Effector memory CD4-positive, alpha-beta T cell (primary cell): ENCODE data around the gene PRDM4.
"Not testable (repeated sequence)": the region's sequence is repeated elsewhere in the genome, so short reads cannot be mapped to it uniquely, and the experiment has no call there.

Source experiments
- DNase-seq, 3 donors: peaks; one replicate each; pipeline ENCODE4 v3.0.0-alpha.2; 2020
- H3K27ac ChIP-seq: 2 replicates; pipeline ENCODE4 v1.7.0; 2013; ENCODE audit warnings: mild to moderate bottlenecking, low read length, moderate library complexity; ENCODE audit not compliant: insufficient read depth, poor library complexity, severe bottlenecking
- H3K27me3 ChIP-seq: replicated peaks from 2 replicates; pipeline ENCODE4 v1.7.0; 2013; ENCODE audit warnings: mild to moderate bottlenecking, low read length; ENCODE audit not compliant: insufficient read depth, control insufficient read depth, poor library complexity, severe bottlenecking
- H3K36me3 ChIP-seq: 2 replicates; pipeline ENCODE4 v1.7.0; 2013; ENCODE audit warnings: mild to moderate bottlenecking, low read length, moderate library complexity; ENCODE audit not compliant: control insufficient read depth, insufficient read depth
- H3K4me1 ChIP-seq: 2 replicates; pipeline ENCODE4 v1.7.0; 2013; ENCODE audit warnings: low read length, mild to moderate bottlenecking; ENCODE audit not compliant: control insufficient read depth, insufficient read depth, poor library complexity, severe bottlenecking
- H3K4me3 ChIP-seq: 2 replicates; pipeline ENCODE4 v1.7.0; 2013; ENCODE audit warnings: low read length, low read depth, mild to moderate bottlenecking; ENCODE audit not compliant: insufficient read depth, poor library complexity, severe bottlenecking
- H3K9me3 ChIP-seq: 2 replicates; pipeline ENCODE4 v1.7.0; 2013; ENCODE audit warnings: mild to moderate bottlenecking, low read length, moderate library complexity; ENCODE audit not compliant: control insufficient read depth

PRDM4 gene

GRCh38 chr12:107736914-107737313 lies 24.0 kb downstream of the PRDM4 start:
- Histone ChIP-seq H3K4me1 (no peaks in the 10 kb centered on the region), H3K36me3 (peaks cover 62% of the 10 kb centered on the region), H3K4me3 (no peak overlapping the region), H3K9me3 (no peaks in the 10 kb centered on the region), H3K27me3 (no peaks in the 10 kb centered on the region), H3K27ac (no peak overlapping the region)
- no peak for DNase-seq

- H3K36me3 ChIP-seq: peaks cover 51% of the 10 kb centered on the region
- H3K9me3 ChIP-seq: no peaks in the 10 kb centered on the region
- H3K27ac ChIP-seq: no peak overlapping the region
- DNase-seq: no peak
- H3K4me3 ChIP-seq: no peak overlapping the region
- no peaks in the 10 kb centered on the region for H3K4me1 ChIP-seq
- no peaks in the 10 kb centered on the region for H3K27me3 ChIP-seq
Measured at GRCh38 chr12:107735763-107736162, 25.2 kb downstream of the PRDM4 start.

DNA sequence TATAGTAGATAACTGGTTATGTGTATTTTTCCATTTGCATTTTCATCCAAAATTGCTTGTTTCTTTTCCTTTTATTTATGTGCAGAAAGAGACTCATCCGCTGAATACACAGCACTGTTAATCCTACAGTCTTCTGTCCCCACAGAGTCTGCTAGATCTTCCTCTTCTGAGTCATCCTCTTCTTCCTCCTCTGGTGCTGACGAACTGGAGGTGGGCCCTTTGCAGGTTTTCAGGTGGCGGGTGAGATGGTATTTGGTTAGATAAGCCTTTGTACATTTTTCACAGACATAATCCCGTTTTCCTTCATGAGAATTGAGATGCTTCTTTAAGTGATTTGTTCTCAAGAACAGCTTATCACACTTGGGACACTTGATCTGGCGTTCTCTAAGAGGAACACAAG lies 26.8 kb downstream of the PRDM4 start:
- Histone ChIP-seq H3K27ac (no peak overlapping the region), H3K9me3 (no peaks in the 10 kb centered on the region), H3K4me3 (no peak overlapping the region), H3K4me1 (no peaks in the 10 kb centered on the region), H3K36me3 (peaks cover 39% of the 10 kb centered on the region), H3K27me3 (no peaks in the 10 kb centered on the region)
- no peak for DNase-seq

DNA sequence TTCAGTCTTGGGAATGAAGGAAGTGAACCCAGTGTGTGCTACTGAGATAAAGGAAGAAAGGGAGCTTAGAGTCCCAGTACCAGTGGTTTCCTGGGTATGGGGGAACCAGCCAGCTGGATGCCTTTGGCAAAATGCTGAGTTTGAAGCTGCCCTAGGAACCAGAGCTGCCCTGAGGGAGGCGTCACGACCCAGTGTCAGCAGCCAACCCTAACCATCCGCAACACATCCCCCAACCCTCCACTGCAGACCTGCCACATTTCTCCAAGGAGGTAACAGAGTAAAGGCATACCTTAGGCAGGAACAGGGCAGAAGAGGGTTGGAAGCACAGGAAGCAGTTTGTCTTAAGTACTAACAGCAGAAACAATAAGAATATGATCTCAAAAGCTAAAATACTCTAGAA lies 28.6 kb downstream of the PRDM4 start:
- DNase-seq: no peak
- no peak overlapping the region for H3K4me3 ChIP-seq
- no peaks in the 10 kb centered on the region for H3K27me3 ChIP-seq
- no peaks in the 10 kb centered on the region for H3K4me1 ChIP-seq
- no peaks in the 10 kb centered on the region for H3K9me3 ChIP-seq
- no peak overlapping the region for H3K27ac ChIP-seq
- H3K36me3 ChIP-seq: peaks cover 22% of the 10 kb centered on the region

GRCh38 chr12:107731366-107731765 lies 29.6 kb downstream of the PRDM4 start:
- Histone ChIP-seq H3K9me3 (no peaks in the 10 kb centered on the region), H3K4me3 (no peak overlapping the region), H3K27me3 (no peaks in the 10 kb centered on the region), H3K36me3 (peaks cover 13% of the 10 kb centered on the region), H3K27ac (no peak overlapping the region), H3K4me1 (no peaks in the 10 kb centered on the region)
- no peak for DNase-seq

DNA sequence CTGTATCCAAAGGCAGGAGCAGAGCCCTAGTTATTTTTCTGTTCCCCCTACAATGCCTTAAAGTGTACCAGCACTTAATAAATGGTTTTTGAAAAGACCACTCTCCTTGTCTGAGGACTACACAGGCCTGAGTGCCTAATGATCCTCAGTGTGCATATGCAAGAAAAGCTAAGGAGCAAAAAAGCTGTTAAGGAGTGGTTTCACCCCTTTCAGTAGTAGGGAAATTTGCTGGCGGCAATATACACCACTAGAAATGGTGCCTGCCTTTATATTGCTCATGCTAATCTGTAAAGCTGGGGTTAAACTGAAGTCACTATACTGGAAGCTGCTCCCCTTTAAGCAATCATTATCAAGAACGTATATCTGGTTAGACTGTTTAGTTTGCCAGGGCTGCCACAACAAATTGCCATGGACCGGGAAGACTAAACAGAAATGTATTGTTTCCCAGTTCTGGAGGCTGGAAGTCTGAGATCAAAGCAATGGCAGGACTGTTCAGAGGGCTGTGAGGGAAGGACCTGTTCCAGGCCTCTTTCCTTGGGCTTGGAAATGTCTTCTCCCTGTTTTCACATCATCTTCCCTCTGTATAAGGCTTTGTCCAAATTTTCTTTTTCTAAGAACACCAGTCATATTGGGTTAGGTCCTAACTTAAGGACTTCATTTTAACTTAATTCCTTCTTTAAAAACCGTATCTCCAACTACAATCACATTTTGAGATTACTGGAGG lies 30.2 kb downstream of the PRDM4 start:
- Histone ChIP-seq H3K9me3 (no peaks in the 10 kb centered on the region), H3K27ac (no peak overlapping the region), H3K4me3 (no peak overlapping the region), H3K4me1 (no peaks in the 10 kb centered on the region), H3K27me3 (no peaks in the 10 kb centered on the region), H3K36me3 (peaks cover 13% of the 10 kb centered on the region)
- no peak for DNase-seq

- H3K4me1 ChIP-seq, H3K4me3 ChIP-seq, H3K27ac ChIP-seq, H3K27me3 ChIP-seq, H3K9me3 ChIP-seq, DNase-seq, H3K36me3 ChIP-seq: not testable (repeated sequence)
Measured at GRCh38 chr12:107727742-107728141, 33.2 kb downstream of the PRDM4 start.

DNA sequence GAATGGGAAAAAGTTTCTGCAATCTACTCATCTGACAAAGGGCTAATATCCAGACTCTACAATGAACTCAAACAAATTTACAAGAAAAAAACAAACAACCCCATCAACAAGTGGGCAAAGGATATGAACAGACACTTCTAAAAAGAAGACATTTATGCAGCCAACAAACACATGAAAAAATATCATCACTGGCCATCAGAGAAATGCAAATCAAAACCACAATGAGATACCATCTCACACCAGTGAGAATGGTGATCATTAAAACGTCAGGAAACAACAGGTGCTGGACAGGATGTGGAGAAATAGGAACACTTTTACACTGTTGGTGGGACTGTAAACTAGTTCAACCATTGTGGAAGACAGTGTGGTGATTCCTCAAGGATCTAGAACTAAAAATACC lies 33.6 kb downstream of the PRDM4 start:
- not testable (repeated sequence) for H3K27ac ChIP-seq, H3K4me1 ChIP-seq, H3K36me3 ChIP-seq, H3K27me3 ChIP-seq, DNase-seq, H3K4me3 ChIP-seq, H3K9me3 ChIP-seq

DNA sequence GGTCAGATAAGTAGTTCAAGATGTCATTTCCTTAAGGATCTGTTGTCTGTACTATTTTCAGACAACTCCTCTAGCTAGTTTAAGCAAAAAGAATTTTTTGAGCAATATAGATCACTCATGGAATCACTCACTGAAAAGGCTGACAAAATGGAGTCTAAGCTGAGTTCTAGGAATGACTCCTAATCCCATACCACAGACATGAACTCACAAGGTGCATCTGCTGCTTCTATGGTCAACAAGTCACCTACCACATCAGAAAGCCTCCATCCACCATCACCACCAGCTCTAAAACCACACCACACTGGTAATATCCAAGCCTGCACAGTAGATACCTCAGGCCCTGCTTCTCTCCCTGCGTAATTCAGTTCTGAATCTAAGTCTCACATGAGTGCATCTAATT lies 42.3 kb downstream of the PRDM4 start:
- H3K36me3 ChIP-seq: peaks cover 12% of the 10 kb centered on the region
- H3K27ac ChIP-seq: no peak overlapping the region
- no peak overlapping the region for H3K4me3 ChIP-seq
- H3K9me3 ChIP-seq: no peaks in the 10 kb centered on the region
- no peaks in the 10 kb centered on the region for H3K27me3 ChIP-seq
- H3K4me1 ChIP-seq: no peaks in the 10 kb centered on the region
- no peak for DNase-seq

DNA sequence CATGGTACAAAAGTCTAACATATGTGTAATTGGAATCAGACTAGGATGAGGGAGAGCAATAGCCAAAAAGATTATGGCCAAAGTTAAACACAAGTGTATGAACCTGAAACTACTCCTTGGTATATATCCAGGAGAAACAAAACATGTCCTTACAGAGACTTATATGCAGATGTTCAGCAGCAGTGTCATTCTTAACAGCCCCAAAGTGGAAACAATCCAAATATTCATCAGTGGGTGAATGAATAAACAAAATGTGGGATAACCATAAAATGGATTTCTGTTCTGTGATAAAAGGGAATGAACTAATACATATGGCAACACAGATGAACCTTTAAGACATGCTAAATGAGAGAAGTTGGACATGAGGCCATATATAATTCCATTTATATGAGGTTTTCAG lies 45.2 kb downstream of the PRDM4 start:
- Histone ChIP-seq H3K4me1 (no peaks in the 10 kb centered on the region), H3K36me3 (peaks cover 40% of the 10 kb centered on the region), H3K9me3 (no peaks in the 10 kb centered on the region), H3K27me3 (no peaks in the 10 kb centered on the region), H3K27ac (no peak overlapping the region), H3K4me3 (no peak overlapping the region)
- no peak for DNase-seq
